HG02938 (cell line): ENCODE data around the gene ATP6V0C.
"Not testable (repeated sequence)": the region's sequence is repeated elsewhere in the genome, so short reads cannot be mapped to it uniquely, and the experiment has no call there.

Source experiments
- ATAC-seq: cut with Tn5 transposase; IDR thresholded peaks from one replicate; pipeline ENCODE4 v1.9.1; 2021; ENCODE audit warnings: mild to moderate bottlenecking, moderate library complexity; ENCODE audit not compliant: unreplicated experiment

The ATP6V0C gene

GRCh38 chr16:2474877-2475412 lies 38.8 kb upstream of the ATP6V0C start, which contains the start of gene TBC1D24:
Gene TBC1D24 (plus strand): TSS chr16:2475127. CDS start chr16:2496149, 21,022 bp downstream.
- no peak for ATAC-seq

- ATAC-seq: no peak
Observed at GRCh38 chr16:2475413-2476344, 38.1 kb upstream of the ATP6V0C start.

GRCh38 chr16:2476345-2476720 lies 37.4 kb upstream of the ATP6V0C start:
- ATAC-seq: no peak

- no peak for ATAC-seq
Observed at GRCh38 chr16:2476741-2477140, 37.0 kb upstream of the ATP6V0C start.

GRCh38 chr16:2477327-2477726 lies 36.4 kb upstream of the ATP6V0C start:
- ATAC-seq: no peak

- no peak for ATAC-seq
Observed at GRCh38 chr16:2478279-2478678, 35.5 kb upstream of the ATP6V0C start.

GRCh38 chr16:2479996-2480395 lies 33.8 kb upstream of the ATP6V0C start:
- not testable (repeated sequence) for ATAC-seq

GRCh38 chr16:2480948-2481347 lies 32.8 kb upstream of the ATP6V0C start:
- ATAC-seq: no peak

- no peak for ATAC-seq
Observed at GRCh38 chr16:2481676-2482075, 32.1 kb upstream of the ATP6V0C start.

- ATAC-seq: no peak
Observed at GRCh38 chr16:2482249-2482648, 31.5 kb upstream of the ATP6V0C start.

- ATAC-seq: no peak
Observed at GRCh38 chr16:2482708-2483534, 30.8 kb upstream of the ATP6V0C start.

GRCh38 chr16:2483939-2484897 lies 29.5 kb upstream of the ATP6V0C start:
- ATAC-seq: no peak

- ATAC-seq: no peak
Observed at GRCh38 chr16:2484898-2485508, 28.7 kb upstream of the ATP6V0C start.

- no peak for ATAC-seq
Observed at GRCh38 chr16:2485811-2486507, 27.8 kb upstream of the ATP6V0C start.

GRCh38 chr16:2486645-2487516 lies 26.9 kb upstream of the ATP6V0C start:
- ATAC-seq: no peak

GRCh38 chr16:2487517-2487842 lies 26.3 kb upstream of the ATP6V0C start:
- no peak for ATAC-seq

GRCh38 chr16:2487903-2488531 lies 25.7 kb upstream of the ATP6V0C start:
- no peak for ATAC-seq

- ATAC-seq: no peak
Observed at GRCh38 chr16:2489581-2489980, 24.2 kb upstream of the ATP6V0C start.
